ENCODE measurements around the gene LTO1. TPM values are rescaled to one million over a fixed set of nuclear protein-coding genes. Genes with fewer than 3 reads are reported as not detected.

Gene LTO1
- total and polyA plus RNA-seq, 2 of the 13 experiments (the other 11 are each of a cell fraction or from before 2014, with no cell fraction given) = 11.8 to 15.0 TPM

DNA sequence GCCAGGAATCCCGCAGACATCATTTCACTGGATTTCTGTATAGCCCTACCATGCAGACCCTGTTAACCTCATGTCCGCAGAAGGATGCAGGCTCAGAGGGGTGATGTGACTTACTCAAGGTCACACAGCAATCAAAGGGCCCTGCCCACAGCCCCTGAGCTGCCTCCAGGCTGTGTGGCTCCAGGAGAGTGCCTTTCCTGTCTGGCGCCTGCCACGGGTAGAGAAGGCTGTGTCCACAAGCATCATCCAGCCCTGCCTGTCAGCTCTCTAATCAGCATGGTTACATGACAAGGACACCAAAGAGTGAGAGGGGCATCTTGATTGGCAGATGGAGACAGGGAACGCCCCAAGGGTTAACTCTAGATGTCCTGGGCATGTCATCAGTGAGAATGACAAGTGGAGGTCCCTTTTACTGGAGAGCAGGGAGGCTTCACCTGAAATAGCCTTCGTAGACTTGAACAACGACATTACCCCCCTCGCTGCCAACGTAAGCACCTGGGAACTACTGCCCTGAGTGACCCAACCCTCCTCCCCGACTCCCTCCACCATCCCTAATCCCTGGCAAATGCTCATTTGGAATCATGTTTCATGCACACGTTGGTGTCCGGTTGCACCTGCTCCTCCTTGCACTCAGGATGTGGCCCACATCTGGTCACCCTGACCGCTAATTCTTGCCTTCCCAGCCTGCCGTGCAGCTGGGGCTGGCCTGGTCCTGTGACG, 21.8 kb upstream of the LTO1 start (continued):
- TF ChIP-seq, protein P1, sequence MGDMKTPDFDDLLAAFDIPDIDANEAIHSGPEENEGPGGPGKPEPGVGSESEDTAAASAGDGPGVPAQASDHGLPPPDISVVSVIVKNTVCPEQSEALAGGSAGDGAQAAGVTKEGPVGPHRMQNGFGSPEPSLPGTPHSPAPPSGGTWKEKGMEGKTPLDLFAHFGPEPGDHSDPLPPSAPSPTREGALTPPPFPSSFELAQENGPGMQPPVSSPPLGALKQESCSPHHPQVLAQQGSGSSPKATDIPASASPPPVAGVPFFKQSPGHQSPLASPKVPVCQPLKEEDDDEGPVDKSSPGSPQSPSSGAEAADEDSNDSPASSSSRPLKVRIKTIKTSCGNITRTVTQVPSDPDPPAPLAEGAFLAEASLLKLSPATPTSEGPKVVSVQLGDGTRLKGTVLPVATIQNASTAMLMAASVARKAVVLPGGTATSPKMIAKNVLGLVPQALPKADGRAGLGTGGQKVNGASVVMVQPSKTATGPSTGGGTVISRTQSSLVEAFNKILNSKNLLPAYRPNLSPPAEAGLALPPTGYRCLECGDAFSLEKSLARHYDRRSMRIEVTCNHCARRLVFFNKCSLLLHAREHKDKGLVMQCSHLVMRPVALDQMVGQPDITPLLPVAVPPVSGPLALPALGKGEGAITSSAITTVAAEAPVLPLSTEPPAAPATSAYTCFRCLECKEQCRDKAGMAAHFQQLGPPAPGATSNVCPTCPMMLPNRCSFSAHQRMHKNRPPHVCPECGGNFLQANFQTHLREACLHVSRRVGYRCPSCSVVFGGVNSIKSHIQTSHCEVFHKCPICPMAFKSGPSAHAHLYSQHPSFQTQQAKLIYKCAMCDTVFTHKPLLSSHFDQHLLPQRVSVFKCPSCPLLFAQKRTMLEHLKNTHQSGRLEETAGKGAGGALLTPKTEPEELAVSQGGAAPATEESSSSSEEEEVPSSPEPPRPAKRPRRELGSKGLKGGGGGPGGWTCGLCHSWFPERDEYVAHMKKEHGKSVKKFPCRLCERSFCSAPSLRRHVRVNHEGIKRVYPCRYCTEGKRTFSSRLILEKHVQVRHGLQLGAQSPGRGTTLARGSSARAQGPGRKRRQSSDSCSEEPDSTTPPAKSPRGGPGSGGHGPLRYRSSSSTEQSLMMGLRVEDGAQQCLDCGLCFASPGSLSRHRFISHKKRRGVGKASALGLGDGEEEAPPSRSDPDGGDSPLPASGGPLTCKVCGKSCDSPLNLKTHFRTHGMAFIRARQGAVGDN (CRISPR knock-in tag; IDR thresholded peaks at IDR 0.05) = 0 out of 2 replicates have a peak, but pooled peaks have one; percentile 12
- TF ChIP-seq, protein P2, sequence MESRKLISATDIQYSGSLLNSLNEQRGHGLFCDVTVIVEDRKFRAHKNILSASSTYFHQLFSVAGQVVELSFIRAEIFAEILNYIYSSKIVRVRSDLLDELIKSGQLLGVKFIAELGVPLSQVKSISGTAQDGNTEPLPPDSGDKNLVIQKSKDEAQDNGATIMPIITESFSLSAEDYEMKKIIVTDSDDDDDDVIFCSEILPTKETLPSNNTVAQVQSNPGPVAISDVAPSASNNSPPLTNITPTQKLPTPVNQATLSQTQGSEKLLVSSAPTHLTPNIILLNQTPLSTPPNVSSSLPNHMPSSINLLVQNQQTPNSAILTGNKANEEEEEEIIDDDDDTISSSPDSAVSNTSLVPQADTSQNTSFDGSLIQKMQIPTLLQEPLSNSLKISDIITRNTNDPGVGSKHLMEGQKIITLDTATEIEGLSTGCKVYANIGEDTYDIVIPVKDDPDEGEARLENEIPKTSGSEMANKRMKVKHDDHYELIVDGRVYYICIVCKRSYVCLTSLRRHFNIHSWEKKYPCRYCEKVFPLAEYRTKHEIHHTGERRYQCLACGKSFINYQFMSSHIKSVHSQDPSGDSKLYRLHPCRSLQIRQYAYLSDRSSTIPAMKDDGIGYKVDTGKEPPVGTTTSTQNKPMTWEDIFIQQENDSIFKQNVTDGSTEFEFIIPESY (CRISPR knock-in tag; IDR thresholded peaks at IDR 0.05) = peak; percentile 68; the same call in 1 of the 2 replicates
- TF ChIP-seq ZNF749 (CRISPR knock-in tag; IDR thresholded peaks at IDR 0.05; ENCODE audit: borderline replicate concordance) (no peak), WIZ (CRISPR knock-in tag; IDR thresholded peaks at IDR 0.05) (no peak), DMAP1 (CRISPR knock-in tag; IDR thresholded peaks at IDR 0.05) (no peak), ZNF562 (CRISPR knock-in tag; IDR thresholded peaks at IDR 0.05; ENCODE audit: borderline replicate concordance) (no peak), CHD4 (IDR thresholded peaks at IDR 0.05; ENCODE audit: borderline replicate concordance, low read length) (no peak), THYN1 (CRISPR knock-in tag; IDR thresholded peaks at IDR 0.05; ENCODE audit: borderline replicate concordance, low read depth) (no peak), ZNF230 (CRISPR knock-in tag; IDR thresholded peaks at IDR 0.05) (no peak), SIX4 (CRISPR knock-in tag; IDR thresholded peaks at IDR 0.05) (peak; percentile 67), ZNF839 (CRISPR knock-in tag; IDR thresholded peaks at IDR 0.05; ENCODE audit: borderline replicate concordance) (no peak), ZFP1 (CRISPR knock-in tag; IDR thresholded peaks at IDR 0.05) (no peak), ZNF263 (CRISPR knock-in tag; IDR thresholded peaks at IDR 0.05) (peak; percentile 52; the same call in 1 of the 2 replicates)
- TF ChIP-seq, protein P3, sequence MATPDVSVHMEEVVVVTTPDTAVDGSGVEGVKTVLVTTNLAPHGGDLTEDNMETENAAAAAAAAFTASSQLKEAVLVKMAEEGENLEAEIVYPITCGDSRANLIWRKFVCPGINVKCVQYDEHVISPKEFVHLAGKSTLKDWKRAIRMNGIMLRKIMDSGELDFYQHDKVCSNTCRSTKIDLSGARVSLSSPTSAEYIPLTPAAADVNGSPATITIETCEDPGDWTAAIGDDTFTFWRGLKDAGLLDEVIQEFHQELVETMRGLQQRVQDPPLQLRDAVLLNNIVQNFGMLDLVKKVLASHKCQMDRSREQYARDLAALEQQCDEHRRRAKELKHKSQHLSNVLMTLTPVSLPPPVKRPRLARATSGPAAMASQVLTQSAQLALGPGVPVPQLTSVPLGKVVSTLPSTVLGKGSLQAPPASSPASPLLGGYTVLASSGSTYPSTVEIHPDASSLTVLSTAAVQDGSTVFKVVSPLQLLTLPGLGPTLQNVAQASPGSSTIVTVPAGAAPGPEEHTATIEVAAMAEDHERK (CRISPR knock-in tag; IDR thresholded peaks at IDR 0.05; ENCODE audit: low read depth) = no peak
- TF ChIP-seq, protein P4, sequence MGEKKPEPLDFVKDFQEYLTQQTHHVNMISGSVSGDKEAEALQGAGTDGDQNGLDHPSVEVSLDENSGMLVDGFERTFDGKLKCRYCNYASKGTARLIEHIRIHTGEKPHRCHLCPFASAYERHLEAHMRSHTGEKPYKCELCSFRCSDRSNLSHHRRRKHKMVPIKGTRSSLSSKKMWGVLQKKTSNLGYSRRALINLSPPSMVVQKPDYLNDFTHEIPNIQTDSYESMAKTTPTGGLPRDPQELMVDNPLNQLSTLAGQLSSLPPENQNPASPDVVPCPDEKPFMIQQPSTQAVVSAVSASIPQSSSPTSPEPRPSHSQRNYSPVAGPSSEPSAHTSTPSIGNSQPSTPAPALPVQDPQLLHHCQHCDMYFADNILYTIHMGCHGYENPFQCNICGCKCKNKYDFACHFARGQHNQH (CRISPR knock-in tag; IDR thresholded peaks at IDR 0.05) = no peak

All from HepG2 (cell line).